Measurements from ENCODE around the gene FAN1. TPM values are rescaled to one million over a fixed set of nuclear protein-coding genes. Genes with fewer than 3 reads are reported as not detected.

The FAN1 gene
- total and polyA plus RNA-seq, 2 donors (not counting 3 experiments of a cell fraction or from before 2014, with no cell fraction given), result 4.3 to 11.7 TPM

DNA sequence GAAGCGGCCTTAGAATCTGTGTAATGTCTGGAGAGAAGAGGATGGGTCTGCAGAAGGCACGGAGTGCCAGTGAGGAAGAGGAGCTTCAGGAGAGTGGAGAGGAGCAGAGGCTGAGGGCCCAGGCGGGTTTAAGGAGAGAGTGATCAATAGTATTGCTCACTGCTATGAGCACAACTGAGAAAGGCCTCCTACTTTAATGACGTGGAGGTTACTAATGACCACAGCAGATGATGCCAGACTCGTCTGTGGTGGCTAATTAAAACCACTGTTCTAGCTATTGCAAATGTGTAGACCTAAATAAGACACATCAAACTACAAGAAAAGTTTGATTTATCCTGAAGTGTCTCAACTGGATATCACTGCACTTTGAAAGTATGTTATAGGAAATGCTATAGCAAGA lies 54.5 kb downstream of the FAN1 start:
- peaks cover 3% of the 10 kb centered on the region for H4K20me1 ChIP-seq (replicated peaks; ENCODE audit: control insufficient read depth, extremely low read depth, insufficient read depth, low read length)
- no peaks in the 10 kb centered on the region for H3K9me1 ChIP-seq (replicated peaks; ENCODE audit: control insufficient read depth, extremely low read depth, insufficient read depth, low read length)
- H3K27me3 ChIP-seq (ENCODE audit: control insufficient read depth in 2 of 2, insufficient read depth in 2 of 2, low read length in 2 of 2), result no peaks in the 10 kb centered on the region
- peaks cover 35 to 55% of the 10 kb centered on the region in 2 experiments for H3K36me3 ChIP-seq (ENCODE audit: control insufficient read depth in 2 of 2, extremely low read depth in 1 of 2, insufficient read depth in 2 of 2, low read length in 2 of 2)
- H3K9me3 ChIP-seq (replicated peaks; ENCODE audit: control insufficient read depth, insufficient read depth, low read length), result no peaks in the 10 kb centered on the region
- no peak overlapping the region for H3K4me3 ChIP-seq (replicated peaks in 1 of 3; ENCODE audit: insufficient read depth in 1 of 3, low read depth in 1 of 3, low read length in 3 of 3)
- CTCF ChIA-PET, result interaction anchor here (19.0 kb wide), 1 partner anchor 170 kb away, joined by 129 read pairs; no protein-coding TSS in a partner anchor
- TF ChIP-seq, protein P1, sequence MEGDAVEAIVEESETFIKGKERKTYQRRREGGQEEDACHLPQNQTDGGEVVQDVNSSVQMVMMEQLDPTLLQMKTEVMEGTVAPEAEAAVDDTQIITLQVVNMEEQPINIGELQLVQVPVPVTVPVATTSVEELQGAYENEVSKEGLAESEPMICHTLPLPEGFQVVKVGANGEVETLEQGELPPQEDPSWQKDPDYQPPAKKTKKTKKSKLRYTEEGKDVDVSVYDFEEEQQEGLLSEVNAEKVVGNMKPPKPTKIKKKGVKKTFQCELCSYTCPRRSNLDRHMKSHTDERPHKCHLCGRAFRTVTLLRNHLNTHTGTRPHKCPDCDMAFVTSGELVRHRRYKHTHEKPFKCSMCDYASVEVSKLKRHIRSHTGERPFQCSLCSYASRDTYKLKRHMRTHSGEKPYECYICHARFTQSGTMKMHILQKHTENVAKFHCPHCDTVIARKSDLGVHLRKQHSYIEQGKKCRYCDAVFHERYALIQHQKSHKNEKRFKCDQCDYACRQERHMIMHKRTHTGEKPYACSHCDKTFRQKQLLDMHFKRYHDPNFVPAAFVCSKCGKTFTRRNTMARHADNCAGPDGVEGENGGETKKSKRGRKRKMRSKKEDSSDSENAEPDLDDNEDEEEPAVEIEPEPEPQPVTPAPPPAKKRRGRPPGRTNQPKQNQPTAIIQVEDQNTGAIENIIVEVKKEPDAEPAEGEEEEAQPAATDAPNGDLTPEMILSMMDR (IDR thresholded peaks at IDR 0.05; ENCODE audit: extremely low read depth in 1 of 2, insufficient read depth in 1 of 2, low read depth in 1 of 2, low read length in 2 of 2), result no peak
- TF ChIP-seq JUN (IDR thresholded peaks at IDR 0.05; ENCODE audit: borderline replicate concordance, insufficient read depth, insufficient read length, low read depth), result no peak
- TF ChIP-seq GATA2 (IDR thresholded peaks at IDR 0.05; ENCODE audit: insufficient read depth, insufficient read length, low read depth, low read length), result no peak
- TF ChIP-seq MYC (IDR thresholded peaks at IDR 0.05; ENCODE audit: low read depth, low read length), result no peak
- no peak for TF ChIP-seq EZH2 (IDR thresholded peaks at IDR 0.05; ENCODE audit: borderline replicate concordance, low read depth, low read length, severe bottlenecking)
- TF ChIP-seq POLR2AphosphoS5 (IDR thresholded peaks at IDR 0.05; ENCODE audit: insufficient read depth, low read depth, low read length), result no peak
- TF ChIP-seq FOS (IDR thresholded peaks at IDR 0.05; ENCODE audit: borderline replicate concordance, insufficient read depth, low read length), result no peak
- TF ChIP-seq, protein P2, sequence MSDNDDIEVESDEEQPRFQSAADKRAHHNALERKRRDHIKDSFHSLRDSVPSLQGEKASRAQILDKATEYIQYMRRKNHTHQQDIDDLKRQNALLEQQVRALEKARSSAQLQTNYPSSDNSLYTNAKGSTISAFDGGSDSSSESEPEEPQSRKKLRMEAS (IDR thresholded peaks at IDR 0.05; ENCODE audit: insufficient read depth, insufficient read length), result no peak
- no peak for TF ChIP-seq POLR2A (IDR thresholded peaks at IDR 0.05; ENCODE audit: low read depth, low read length)
- FAIRE-seq (no peak), DNase-seq (ENCODE audit: low read depth, low spot score) (no peak)
- H3K4me1 ChIP-seq (ENCODE audit: control insufficient read depth, extremely low read depth, insufficient read depth, low read length), result peaks cover 16% of the 10 kb centered on the region
- H3K9ac ChIP-seq (replicated peaks; ENCODE audit: extremely low read depth, insufficient read depth, low read length), result no peak overlapping the region
- no peak overlapping the region for H3K4me2 ChIP-seq (ENCODE audit: insufficient read depth, low read length)
- no TSS peak for BruUV-seq (replicated peaks)
- dilution Hi-C loops (cut with MboI; ENCODE audit: extremely low pct_ligation_motif_present, low sequenced_read_pairs) (no loop called here), intact Hi-C loops (cut with micrococcal nuclease) (loop anchor here (2.0 kb wide), 1 partner anchor 27 kb away; no protein-coding TSS in a partner anchor)
- POLR2A ChIA-PET, result interaction anchor here (0.7 kb wide), 1 partner anchor 43 kb away, joined by 3 read pairs; no protein-coding TSS in a partner anchor
- peaks cover 2% of the 10 kb centered on the region for H3K79me2 ChIP-seq (ENCODE audit: control insufficient read depth, insufficient read depth, low read length)
- H2AFZ ChIP-seq (ENCODE audit: low read depth, low read length), result no peak overlapping the region
- no peak overlapping the region for H3K27ac ChIP-seq (ENCODE audit: insufficient read depth, low read depth, low read length)
